DMS53 treated with DMSO at 0.1 percent for 48 hours (cell line): ENCODE data around the gene PSME3.
"Not testable (repeated sequence)": the region's sequence is repeated elsewhere in the genome, so short reads cannot be mapped to it uniquely, and the experiment has no call there.

Source experiments
- DNase-seq: peaks from one replicate; lab custom pipeline; 2025; ENCODE audit not compliant: unreplicated experiment; lab: John Stamatoyannopoulos, UW

Gene PSME3

GRCh38 chr17:42877037-42877436, 43.8 kb downstream of the PSME3 start:
- DNase-seq = no peak

GRCh38 chr17:42878123-42878880, 45.1 kb downstream of the PSME3 start:
- DNase-seq = peak; percentile 56

GRCh38 chr17:42878924-42879595, 45.9 kb downstream of the PSME3 start:
- no peak for DNase-seq

GRCh38 chr17:42879596-42879985, 46.4 kb downstream of the PSME3 start:
- no peak for DNase-seq

- no peak for DNase-seq
Measured at GRCh38 chr17:42880776-42881310, 47.6 kb downstream of the PSME3 start.

GRCh38 chr17:42881706-42882105, 48.5 kb downstream of the PSME3 start:
- DNase-seq = not testable (repeated sequence)

GRCh38 chr17:42882166-42882565, 49.0 kb downstream of the PSME3 start:
- no peak for DNase-seq

- DNase-seq = no peak
Measured at GRCh38 chr17:42883802-42884558, 50.8 kb downstream of the PSME3 start.

GRCh38 chr17:42885806-42886205, 52.6 kb downstream of the PSME3 start:
- DNase-seq = not testable (repeated sequence)

- DNase-seq = no peak
Measured at GRCh38 chr17:42886283-42887176, 53.3 kb downstream of the PSME3 start.

- DNase-seq = no peak
Measured at GRCh38 chr17:42889809-42890208, 56.6 kb downstream of the PSME3 start.

- DNase-seq = no peak
Measured at GRCh38 chr17:42891539-42892152, 58.4 kb downstream of the PSME3 start.

GRCh38 chr17:42893359-42893758, 60.2 kb downstream of the PSME3 start:
- DNase-seq = no peak
